Measurements from ENCODE around the gene CRACR2A. TPM values are rescaled to one million over a fixed set of nuclear protein-coding genes. Genes with fewer than 3 reads are reported as not detected.

Gene CRACR2A
- total RNA-seq, 1 experiment from 2014 or later = 0.92 TPM

GRCh38 chr12:3644104-3644503 lies 108.8 kb downstream of the CRACR2A start:
- TF ChIP-seq, protein P1, sequence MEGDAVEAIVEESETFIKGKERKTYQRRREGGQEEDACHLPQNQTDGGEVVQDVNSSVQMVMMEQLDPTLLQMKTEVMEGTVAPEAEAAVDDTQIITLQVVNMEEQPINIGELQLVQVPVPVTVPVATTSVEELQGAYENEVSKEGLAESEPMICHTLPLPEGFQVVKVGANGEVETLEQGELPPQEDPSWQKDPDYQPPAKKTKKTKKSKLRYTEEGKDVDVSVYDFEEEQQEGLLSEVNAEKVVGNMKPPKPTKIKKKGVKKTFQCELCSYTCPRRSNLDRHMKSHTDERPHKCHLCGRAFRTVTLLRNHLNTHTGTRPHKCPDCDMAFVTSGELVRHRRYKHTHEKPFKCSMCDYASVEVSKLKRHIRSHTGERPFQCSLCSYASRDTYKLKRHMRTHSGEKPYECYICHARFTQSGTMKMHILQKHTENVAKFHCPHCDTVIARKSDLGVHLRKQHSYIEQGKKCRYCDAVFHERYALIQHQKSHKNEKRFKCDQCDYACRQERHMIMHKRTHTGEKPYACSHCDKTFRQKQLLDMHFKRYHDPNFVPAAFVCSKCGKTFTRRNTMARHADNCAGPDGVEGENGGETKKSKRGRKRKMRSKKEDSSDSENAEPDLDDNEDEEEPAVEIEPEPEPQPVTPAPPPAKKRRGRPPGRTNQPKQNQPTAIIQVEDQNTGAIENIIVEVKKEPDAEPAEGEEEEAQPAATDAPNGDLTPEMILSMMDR (IDR thresholded peaks at IDR 0.05) = no peak
- TF ChIP-seq, protein P2, sequence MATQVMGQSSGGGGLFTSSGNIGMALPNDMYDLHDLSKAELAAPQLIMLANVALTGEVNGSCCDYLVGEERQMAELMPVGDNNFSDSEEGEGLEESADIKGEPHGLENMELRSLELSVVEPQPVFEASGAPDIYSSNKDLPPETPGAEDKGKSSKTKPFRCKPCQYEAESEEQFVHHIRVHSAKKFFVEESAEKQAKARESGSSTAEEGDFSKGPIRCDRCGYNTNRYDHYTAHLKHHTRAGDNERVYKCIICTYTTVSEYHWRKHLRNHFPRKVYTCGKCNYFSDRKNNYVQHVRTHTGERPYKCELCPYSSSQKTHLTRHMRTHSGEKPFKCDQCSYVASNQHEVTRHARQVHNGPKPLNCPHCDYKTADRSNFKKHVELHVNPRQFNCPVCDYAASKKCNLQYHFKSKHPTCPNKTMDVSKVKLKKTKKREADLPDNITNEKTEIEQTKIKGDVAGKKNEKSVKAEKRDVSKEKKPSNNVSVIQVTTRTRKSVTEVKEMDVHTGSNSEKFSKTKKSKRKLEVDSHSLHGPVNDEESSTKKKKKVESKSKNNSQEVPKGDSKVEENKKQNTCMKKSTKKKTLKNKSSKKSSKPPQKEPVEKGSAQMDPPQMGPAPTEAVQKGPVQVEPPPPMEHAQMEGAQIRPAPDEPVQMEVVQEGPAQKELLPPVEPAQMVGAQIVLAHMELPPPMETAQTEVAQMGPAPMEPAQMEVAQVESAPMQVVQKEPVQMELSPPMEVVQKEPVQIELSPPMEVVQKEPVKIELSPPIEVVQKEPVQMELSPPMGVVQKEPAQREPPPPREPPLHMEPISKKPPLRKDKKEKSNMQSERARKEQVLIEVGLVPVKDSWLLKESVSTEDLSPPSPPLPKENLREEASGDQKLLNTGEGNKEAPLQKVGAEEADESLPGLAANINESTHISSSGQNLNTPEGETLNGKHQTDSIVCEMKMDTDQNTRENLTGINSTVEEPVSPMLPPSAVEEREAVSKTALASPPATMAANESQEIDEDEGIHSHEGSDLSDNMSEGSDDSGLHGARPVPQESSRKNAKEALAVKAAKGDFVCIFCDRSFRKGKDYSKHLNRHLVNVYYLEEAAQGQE (IDR thresholded peaks at IDR 0.05; ENCODE audit: insufficient read depth in 1 of 2, low read depth in 2 of 2, low read length in 1 of 2) = no peak
- no peak for TF ChIP-seq SIN3A (IDR thresholded peaks at IDR 0.05; ENCODE audit: borderline replicate concordance, insufficient read depth, low read depth, low read length)
- no peak for TF ChIP-seq TCF7L2 (IDR thresholded peaks at IDR 0.05; ENCODE audit: low read depth, low read length)
- TF ChIP-seq POLR2AphosphoS5 (IDR thresholded peaks at IDR 0.05; ENCODE audit: low read depth, low read length) = no peak
- ATAC-seq = no peak
- CTCF ChIA-PET = no interaction called here
- BruUV-seq (replicated peaks) = no TSS peak
- no peaks in the 10 kb centered on the region for H3K9me3 ChIP-seq (ENCODE audit: control insufficient read depth, insufficient read depth, low read depth, low read length)
- H3K27me3 ChIP-seq (ENCODE audit: control insufficient read depth, insufficient read depth, low read length) = no peaks in the 10 kb centered on the region
- DNase-seq (ENCODE audit: low read depth, low spot score) = no peak
- no peaks in the 10 kb centered on the region for H3K36me3 ChIP-seq (ENCODE audit: control insufficient read depth, insufficient read depth, low read length)
- in situ Hi-C loops (cut with HindIII; ENCODE audit: low pct_unique_long_range_greater_than_20kb, low sequenced_read_pairs) = no loop called here
- intact Hi-C loops (cut with micrococcal nuclease; ENCODE audit: unreplicated experiment) = no loop called here
- POLR2A ChIA-PET = no interaction called here
- no peak overlapping the region for H3K4me3 ChIP-seq (ENCODE audit: low read depth in 2 of 2, low read length in 2 of 2)
- no peak overlapping the region for H3K27ac ChIP-seq (ENCODE audit: low read length)
- H3K4me1 ChIP-seq (ENCODE audit: control insufficient read depth, insufficient read depth, low read length) = no peaks in the 10 kb centered on the region

DNA sequence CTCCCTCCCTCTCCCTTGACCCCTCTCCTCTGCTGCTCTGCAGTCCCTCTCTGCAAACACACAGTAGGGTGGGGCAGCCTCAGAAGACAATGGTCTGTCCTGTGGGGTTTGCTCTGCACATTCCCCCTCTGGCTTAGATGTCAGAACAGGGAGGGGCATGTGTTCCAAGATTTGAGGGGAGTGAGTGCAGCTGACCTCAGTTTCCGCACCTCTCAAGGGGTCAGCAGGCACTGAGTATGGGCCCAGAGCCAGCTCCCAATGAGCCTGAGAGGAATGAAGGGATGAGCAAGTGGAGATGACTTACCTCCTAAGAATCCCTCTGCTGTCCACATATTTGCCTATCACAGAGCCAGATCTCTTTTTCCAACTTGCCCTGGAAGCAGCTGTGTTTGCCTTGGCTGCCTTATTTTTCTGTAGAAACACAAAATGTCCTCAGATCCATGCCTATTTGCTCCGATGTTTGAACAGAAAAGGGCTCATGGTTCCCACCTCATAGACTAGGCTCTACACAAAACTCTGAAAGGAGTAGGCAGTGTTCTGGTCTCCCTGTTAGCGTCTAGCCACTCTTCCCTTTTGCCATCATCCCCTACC lies 111.4 kb downstream of the CRACR2A start:
- CTCF ChIA-PET = no interaction called here
- Histone ChIP-seq H3K4me3 (ENCODE audit: low read depth in 2 of 2, low read length in 2 of 2) (no peak overlapping the region), H3K4me1 (ENCODE audit: control insufficient read depth, insufficient read depth, low read length) (no peaks in the 10 kb centered on the region), H3K27me3 (ENCODE audit: control insufficient read depth, insufficient read depth, low read length) (no peaks in the 10 kb centered on the region), H3K9me3 (ENCODE audit: control insufficient read depth, insufficient read depth, low read depth, low read length) (no peaks in the 10 kb centered on the region), H3K36me3 (ENCODE audit: control insufficient read depth, insufficient read depth, low read length) (no peaks in the 10 kb centered on the region), H3K27ac (ENCODE audit: low read length) (no peak overlapping the region)
- in situ Hi-C loops (cut with HindIII; ENCODE audit: low pct_unique_long_range_greater_than_20kb, low sequenced_read_pairs) = no loop called here
- no peak for DNase-seq (ENCODE audit: low read depth, low spot score)
- no TSS peak for BruUV-seq (replicated peaks)
- intact Hi-C loops (cut with micrococcal nuclease; ENCODE audit: unreplicated experiment) = no loop called here
- TF ChIP-seq TCF7L2 (IDR thresholded peaks at IDR 0.05; ENCODE audit: low read depth, low read length) (no peak), SIN3A (IDR thresholded peaks at IDR 0.05; ENCODE audit: borderline replicate concordance, insufficient read depth, low read depth, low read length) (no peak), POLR2AphosphoS5 (IDR thresholded peaks at IDR 0.05; ENCODE audit: low read depth, low read length) (no peak)
- TF ChIP-seq, protein P1 (IDR thresholded peaks at IDR 0.05) = no peak
- TF ChIP-seq, protein P2 (IDR thresholded peaks at IDR 0.05; ENCODE audit: insufficient read depth in 1 of 2, low read depth in 2 of 2, low read length in 1 of 2) = no peak
- no peak for ATAC-seq
- POLR2A ChIA-PET = no interaction called here

Measured in Panc1 (cell line).